SK-N-MC (cell line): ENCODE data around the gene HNRNPC.
A peak's percentile ranks its signal among the peaks of the same experiment; 100 is the strongest.
"Not testable (repeated sequence)": the region's sequence is repeated elsewhere in the genome, so short reads cannot be mapped to it uniquely, and the experiment has no call there.

Experiments used
- DNase-seq: peaks from one replicate; pipeline ENCODE4 v3.0.0-alpha.2; 2011; ENCODE audit warnings: low read depth, low spot score
- H3K27ac ChIP-seq: fragments of 200-600 bp; sonication (generic); 2 replicates; pipeline ENCODE4 v1.5.1; 2016; ENCODE audit warnings: mixed run types
- H3K36me3 ChIP-seq: fragments of 200-600 bp; sonication (generic); 2 replicates; pipeline ENCODE4 v1.6.1; 2017; ENCODE audit warnings: antibody characterized with exemption, low read length, mixed read lengths; ENCODE audit not compliant: insufficient read depth
- H3K4me3 ChIP-seq: fragments of 200-600 bp; sonication (generic); 2 replicates; pipeline ENCODE4 v1.5.1; 2016
- H3K9ac ChIP-seq: fragments of 200-600 bp; sonication (generic); 2 replicates; pipeline ENCODE4 v1.8.0; 2017; ENCODE audit warnings: mixed run types, mixed read lengths; ENCODE audit not compliant: insufficient read length
- H3K9me3 ChIP-seq: fragments of 200-600 bp; sonication (generic); 2 replicates; pipeline ENCODE4 v1.6.1; 2017; ENCODE audit warnings: low read depth, mild to moderate bottlenecking, antibody characterized with exemption, low read length, moderate library complexity, mixed read lengths
- EZH2 ChIP-seq: fragments of 200-600 bp; sonication (generic); IDR thresholded peaks from one replicate; pipeline ENCODE4 v1.6.1; 2017; ENCODE audit warnings: antibody characterized with exemption
- FOXP2 ChIP-seq: optimal IDR thresholded peaks from 2 replicates; pipeline ENCODE3; 2011; ENCODE audit warnings: mild to moderate bottlenecking, moderate library complexity; ENCODE audit not compliant: insufficient read depth; ENCODE audit errors: extremely low read length, control extremely low read depth
- POLR2AphosphoS5 ChIP-seq: IDR thresholded peaks from 2 replicates; pipeline ENCODE4 v1.6.1; 2012; ENCODE audit warnings: mild to moderate bottlenecking, low read depth, low read length, borderline replicate concordance

HNRNPC gene

DNA sequence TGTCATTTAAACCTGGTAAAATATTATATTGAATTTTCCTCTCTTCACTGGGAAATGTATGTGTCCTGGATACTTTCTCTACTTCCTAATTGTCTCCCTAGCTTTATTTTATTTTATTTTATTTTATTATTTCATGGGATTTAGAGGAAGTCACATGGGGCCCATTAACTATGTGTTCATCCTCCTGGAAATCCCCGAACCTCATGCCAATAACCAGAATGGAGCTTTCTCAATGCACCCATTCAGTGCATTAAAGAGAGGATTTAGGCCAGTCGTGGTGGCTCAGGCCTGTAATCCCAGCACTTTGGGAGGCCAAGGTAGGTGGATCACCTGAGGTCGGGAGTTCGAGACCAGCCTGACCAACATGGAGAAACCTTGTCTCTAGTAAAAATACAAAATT is 9.4 kb upstream of the HNRNPC start:
- no peak for DNase-seq
- Histone ChIP-seq H3K9me3 (no peaks in the 10 kb centered on the region), H3K9ac (no peak overlapping the region), H3K4me3 (no peak overlapping the region), H3K27ac (no peak overlapping the region), H3K36me3 (no peaks in the 10 kb centered on the region)
- TF ChIP-seq FOXP2: no peak
- no peak for TF ChIP-seq POLR2AphosphoS5
- no peak for TF ChIP-seq EZH2

DNA sequence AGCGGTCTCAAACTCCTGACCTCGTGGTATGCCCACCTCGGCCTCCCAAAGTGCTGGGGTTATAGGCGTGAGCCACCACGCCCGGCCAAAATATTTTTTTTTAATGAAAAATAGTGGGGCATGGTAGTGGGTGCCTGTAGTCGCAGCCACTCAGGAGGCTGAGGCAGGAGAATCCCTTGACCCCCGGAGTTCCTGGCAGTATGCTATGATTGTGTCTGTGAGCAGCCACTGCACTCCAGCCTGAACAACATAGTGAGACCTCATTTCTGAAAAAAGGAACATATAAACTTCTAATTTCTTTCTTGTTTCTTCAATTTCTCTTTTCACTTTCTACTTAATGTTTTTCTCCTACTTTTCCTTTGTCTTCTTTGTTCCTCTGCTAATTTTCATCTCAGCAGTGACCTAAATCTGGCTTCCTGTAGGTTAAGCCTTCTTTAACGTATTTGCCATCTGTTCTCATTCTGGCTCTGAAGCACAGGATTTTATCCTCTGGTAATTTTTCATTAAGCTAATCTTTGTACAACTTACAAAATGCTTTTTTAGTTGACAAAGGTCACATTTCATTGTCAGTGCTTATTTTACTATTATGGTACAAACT is 6.1 kb upstream of the HNRNPC start:
- H3K4me3 ChIP-seq: no peak overlapping the region
- peak overlapping the region; percentile 59 for H3K9ac ChIP-seq
- H3K27ac ChIP-seq: peak overlapping the region; percentile 76
- H3K36me3 ChIP-seq: no peaks in the 10 kb centered on the region
- TF ChIP-seq POLR2AphosphoS5: no peak
- no peak for TF ChIP-seq EZH2
- no peak for TF ChIP-seq FOXP2
- H3K9me3 ChIP-seq: no peaks in the 10 kb centered on the region
- no peak for DNase-seq

DNA sequence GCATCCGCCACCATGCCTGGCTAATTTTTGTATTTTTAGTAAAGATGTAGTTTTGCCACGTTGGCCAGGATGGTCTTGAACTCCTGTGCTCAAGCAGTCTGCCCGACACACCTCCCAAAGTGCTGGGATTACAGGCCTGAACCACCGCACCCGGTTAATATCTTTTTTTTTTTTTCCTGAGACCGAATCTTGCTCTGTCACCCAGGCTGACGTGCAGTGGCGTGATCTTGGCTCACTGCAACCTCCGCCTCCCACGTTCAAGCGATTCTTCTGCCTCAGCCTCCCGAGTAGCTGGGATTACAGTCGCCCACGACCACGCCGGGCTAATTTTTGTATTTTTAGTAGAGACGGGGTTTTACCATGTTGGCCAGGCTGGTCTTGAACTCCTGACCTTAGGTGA is 3.4 kb upstream of the HNRNPC start:
- peaks cover 13% of the 10 kb centered on the region for H3K36me3 ChIP-seq
- not testable (repeated sequence) for H3K9ac ChIP-seq, H3K27ac ChIP-seq, H3K9me3 ChIP-seq, DNase-seq, H3K4me3 ChIP-seq

DNA sequence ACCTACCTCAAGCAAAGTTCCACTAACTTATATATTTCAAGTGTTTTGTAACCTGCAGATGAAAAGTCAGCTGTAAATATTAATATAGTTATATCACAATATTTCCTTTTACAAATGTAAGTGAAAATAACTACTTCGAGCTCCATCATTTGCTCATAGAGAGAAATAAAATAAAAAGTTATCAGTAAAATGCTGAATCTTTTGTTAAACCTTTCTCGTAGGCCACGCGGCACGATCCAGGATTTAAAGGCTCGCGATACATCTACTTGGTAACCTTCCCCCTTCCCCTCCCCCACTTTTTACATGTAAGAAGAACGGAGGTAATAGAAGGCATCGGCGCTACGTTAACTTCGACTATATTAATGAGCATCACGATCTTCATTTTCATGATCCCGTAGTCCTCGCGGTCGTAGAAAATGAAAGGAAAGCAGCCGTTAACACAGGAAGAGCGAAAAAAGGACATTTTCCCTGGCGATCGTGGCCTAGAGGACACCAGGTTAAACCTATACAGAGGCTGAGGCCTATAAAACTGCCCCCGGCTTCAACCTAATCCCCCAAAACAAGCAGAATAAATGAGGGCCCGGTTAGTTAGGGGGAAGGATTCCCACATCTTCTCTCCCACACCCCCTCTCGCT is 508 bp downstream of the HNRNPC start:
- no peak for DNase-seq
- TF ChIP-seq EZH2 (no peak), FOXP2 (no peak), POLR2AphosphoS5 (no peak)

DNA sequence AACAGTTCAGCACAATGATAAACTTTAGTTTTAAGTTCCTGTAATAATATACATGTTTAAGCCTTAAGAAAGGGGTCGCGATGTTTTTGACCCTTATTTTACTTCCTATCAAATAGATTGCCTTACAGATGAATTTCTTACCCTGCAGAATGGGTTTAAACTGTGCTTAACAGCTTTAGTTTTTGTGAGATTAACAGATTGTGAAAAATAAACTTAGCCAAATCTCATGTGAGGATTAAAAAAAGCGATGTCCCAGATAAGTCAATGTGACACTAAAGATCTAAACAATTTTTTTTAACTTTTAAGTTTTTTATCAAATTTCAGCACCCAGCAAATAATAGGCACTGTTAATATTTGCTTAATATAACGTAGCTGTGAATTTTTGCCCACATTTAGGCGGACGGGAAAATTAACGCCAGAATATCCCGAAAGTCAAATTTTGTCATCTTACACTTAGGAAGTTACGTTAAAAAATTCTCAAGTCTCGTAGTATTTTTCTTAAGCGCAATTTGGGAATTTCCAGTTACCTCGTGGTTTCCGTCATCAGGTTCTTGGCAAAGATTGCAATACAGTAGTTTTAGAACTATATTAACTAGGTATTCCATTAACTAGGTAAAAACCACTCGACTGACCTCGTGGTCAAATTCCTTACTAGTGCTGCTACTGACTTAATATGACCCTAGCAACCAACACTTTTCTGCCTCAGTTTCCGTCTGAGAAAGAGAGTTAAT is 1.2 kb downstream of the HNRNPC start:
- Histone ChIP-seq H3K36me3 (peaks cover 59% of the 10 kb centered on the region), H3K9me3 (no peaks in the 10 kb centered on the region), H3K4me3 (peak overlapping the region; percentile 92), H3K27ac (peak overlapping the region; percentile 92), H3K9ac (peak overlapping the region; percentile 99)
- DNase-seq: no peak
- TF ChIP-seq EZH2 (no peak), FOXP2 (no peak), POLR2AphosphoS5 (no peak)

More for the DNA sequence above, 508 bp downstream of the HNRNPC start:
- Histone ChIP-seq H3K9me3 (no peaks in the 10 kb centered on the region), H3K27ac (peak overlapping the region; percentile 92), H3K9ac (peak overlapping the region; percentile 99), H3K36me3 (peaks cover 52% of the 10 kb centered on the region), H3K4me3 (peak overlapping the region; percentile 92)

DNA sequence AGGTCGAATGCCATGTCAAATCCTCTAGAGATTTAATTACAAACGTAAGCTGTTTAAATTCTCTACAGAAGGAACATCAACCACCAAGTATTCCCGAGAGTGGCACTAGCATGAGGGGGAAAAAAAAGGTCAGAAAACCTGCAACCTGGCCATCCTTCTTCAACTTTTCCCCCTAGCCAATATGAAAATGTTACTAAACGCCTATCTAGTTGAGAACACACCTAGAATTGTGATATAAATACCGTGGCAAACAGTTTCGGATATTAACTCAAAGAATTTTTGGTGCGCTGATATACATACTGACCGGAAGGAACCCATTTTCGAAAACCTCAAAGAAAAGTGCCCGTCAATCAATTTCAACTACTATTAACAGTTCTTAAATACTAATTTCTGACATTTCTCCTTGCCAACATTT is 1.8 kb downstream of the HNRNPC start:
- H3K27ac ChIP-seq: peak overlapping the region; percentile 56
- no peak for TF ChIP-seq FOXP2
- TF ChIP-seq EZH2: no peak
- TF ChIP-seq POLR2AphosphoS5: no peak
- peak overlapping the region; percentile 92 for H3K4me3 ChIP-seq
- H3K9ac ChIP-seq: peak overlapping the region; percentile 99
- no peak for DNase-seq
- H3K36me3 ChIP-seq: peaks cover 65% of the 10 kb centered on the region
- H3K9me3 ChIP-seq: no peaks in the 10 kb centered on the region

DNA sequence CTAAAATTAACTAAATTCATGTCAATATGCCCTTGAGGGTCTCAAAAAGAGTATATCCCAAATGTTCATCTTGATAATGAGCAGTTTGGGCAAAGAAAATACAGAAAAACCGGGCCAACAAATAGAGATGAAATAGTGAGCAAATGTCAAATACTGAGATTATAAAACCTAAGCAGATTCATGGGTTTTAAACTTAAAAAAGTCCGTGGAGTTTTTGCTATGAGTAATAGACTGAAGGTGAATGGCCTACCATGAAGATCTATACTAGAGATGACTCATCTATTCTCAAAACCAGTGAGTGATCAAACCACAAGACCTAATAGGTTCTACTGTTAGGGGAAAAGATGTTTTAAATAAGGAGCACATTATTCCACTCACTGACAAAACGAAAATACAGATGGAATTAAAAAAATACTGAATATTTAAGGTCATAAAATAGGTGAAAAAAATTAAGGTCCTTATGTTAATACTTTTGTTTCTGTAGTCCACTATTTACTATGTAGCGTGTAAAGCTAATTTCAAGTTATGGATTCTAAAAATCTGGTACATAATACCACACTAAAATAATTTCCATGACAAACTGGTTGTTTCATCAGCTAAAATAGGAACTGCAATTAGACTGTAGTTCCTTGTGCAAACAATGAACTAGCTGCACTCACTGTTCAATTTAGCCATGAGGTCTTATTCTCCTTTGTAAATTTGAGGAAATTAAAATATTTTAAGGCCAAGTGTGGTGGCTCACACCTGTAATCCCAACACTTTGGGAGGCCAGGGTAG is 5.0 kb downstream of the HNRNPC start:
- Histone ChIP-seq H3K9ac (peak overlapping the region; percentile 59), H3K36me3 (peaks cover 93% of the 10 kb centered on the region), H3K9me3 (no peaks in the 10 kb centered on the region), H3K27ac (peak overlapping the region; percentile 80), H3K4me3 (peak overlapping the region; percentile 92)
- no peak for DNase-seq
- no peak for TF ChIP-seq FOXP2
- no peak for TF ChIP-seq POLR2AphosphoS5
- TF ChIP-seq EZH2: no peak
